Fibroblast of mammary gland (primary cell): ENCODE results near the gene HDHD3.
"Not testable (repeated sequence)": the region's sequence is repeated elsewhere in the genome, so short reads cannot be mapped to it uniquely, and the experiment has no call there.

Experiments
- DNase-seq: peaks from one replicate; pipeline ENCODE4 v3.0.0-alpha.2; 2010; ENCODE audit warnings: low read depth
- H3K4me3 ChIP-seq: 2 replicates; pipeline ENCODE4 v1.5.1; 2011; ENCODE audit warnings: low read depth, mild to moderate bottlenecking, low read length, moderate library complexity; ENCODE audit not compliant: control insufficient read depth
- CTCF ChIP-seq: conservative IDR thresholded peaks from 2 replicates; pipeline ENCODE4 v1.5.1; 2011; ENCODE audit warnings: low read depth, low read length, inconsistent platforms; ENCODE audit not compliant: control insufficient read depth, insufficient read depth

The HDHD3 gene

DNA sequence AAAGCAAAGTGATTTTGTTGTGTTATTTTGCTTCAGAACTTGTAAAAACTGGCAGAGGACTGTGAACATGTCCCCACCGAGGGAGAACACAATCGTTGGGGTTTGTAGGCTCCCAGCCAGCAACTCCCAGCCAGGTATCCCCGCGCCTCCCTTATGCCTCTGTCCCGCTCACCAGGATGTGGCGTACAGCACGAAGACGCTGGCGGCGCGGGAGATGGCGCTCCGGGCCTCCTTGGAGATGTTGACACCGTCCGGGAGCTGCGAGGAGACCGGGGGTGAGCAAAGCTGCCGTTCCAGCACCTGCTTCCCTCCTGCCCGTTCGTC, 33.1 kb upstream of the HDHD3 start:
- DNase-seq = no peak
- TF ChIP-seq CTCF = no peak
- peak overlapping the region; percentile 96 for H3K4me3 ChIP-seq

GRCh38 chr9:113409481-113409880, 32.7 kb upstream of the HDHD3 start:
- no peak for DNase-seq
- TF ChIP-seq CTCF = no peak
- peak overlapping the region; percentile 96 for H3K4me3 ChIP-seq

DNA sequence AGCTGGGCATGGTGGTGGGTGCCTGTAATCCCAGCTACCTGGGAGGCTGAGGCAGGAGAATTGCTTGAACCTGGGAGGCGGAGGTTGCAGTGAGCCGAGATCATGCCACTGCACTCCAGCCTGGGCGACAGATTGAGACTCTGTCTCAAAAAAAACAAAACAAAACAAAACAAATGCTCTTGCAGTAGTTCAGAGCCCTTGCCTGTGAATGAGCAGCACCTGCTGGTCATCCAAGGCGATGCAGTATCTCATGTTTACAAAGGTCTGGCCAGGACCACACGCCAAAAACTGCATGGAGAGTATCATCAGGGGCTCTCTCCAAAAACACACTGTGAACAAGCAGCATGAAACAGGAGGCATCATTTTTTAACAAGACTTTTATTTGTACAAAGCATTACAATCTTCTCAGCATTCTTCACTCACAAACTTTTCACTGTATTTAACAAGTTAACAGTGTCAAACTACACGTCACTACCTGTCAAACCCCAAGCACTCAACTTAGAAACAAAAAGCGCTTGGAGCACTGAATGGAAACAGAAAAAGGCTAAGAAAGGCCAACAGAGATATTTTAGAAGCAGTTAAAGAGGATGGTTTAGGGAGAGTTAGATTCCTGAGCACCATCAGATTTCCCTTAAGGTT, 30.2 kb upstream of the HDHD3 start:
- peak; percentile 81 for DNase-seq
- peak; percentile 87 for TF ChIP-seq CTCF
- H3K4me3 ChIP-seq = not testable (repeated sequence)

DNA sequence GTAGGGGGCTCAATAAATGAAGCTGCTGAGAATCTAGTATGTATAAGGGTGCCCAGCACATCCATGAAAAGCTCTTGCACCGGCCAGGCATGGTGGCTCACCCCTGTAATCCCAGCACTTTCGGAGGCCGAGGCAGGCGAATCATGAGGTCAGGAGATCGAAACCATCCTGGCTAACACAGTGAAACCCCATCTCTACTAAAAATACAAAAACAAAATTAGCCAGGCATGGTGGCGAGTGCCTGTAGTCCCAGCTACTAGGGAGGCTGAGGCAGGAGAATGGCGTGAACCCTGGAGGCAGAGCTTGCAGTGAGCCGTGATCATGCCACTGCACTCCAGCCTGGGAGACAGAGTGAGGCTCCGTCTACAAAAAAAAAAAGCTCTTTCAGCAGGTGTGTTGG, 29.6 kb upstream of the HDHD3 start:
- not testable (repeated sequence) for DNase-seq, H3K4me3 ChIP-seq

- no peak overlapping the region for H3K4me3 ChIP-seq
- no peak for TF ChIP-seq CTCF
- DNase-seq = no peak
These were observed 26.9 kb upstream of the HDHD3 start for GRCh38 chr9:113403646-113404045.

- DNase-seq = peak; percentile 95
- H3K4me3 ChIP-seq = peak within 1 kb of the TSS; percentile 87
- TF ChIP-seq CTCF = peak; percentile 74
These were observed 24.4 kb upstream of the HDHD3 start, which contains the start of gene ALAD for GRCh38 chr9:113401027-113401792. Gene ALAD, minus strand, starts transcription at chr9:113401284. Its CDS starts 7,725 bp downstream, at chr9:113393559.

DNA sequence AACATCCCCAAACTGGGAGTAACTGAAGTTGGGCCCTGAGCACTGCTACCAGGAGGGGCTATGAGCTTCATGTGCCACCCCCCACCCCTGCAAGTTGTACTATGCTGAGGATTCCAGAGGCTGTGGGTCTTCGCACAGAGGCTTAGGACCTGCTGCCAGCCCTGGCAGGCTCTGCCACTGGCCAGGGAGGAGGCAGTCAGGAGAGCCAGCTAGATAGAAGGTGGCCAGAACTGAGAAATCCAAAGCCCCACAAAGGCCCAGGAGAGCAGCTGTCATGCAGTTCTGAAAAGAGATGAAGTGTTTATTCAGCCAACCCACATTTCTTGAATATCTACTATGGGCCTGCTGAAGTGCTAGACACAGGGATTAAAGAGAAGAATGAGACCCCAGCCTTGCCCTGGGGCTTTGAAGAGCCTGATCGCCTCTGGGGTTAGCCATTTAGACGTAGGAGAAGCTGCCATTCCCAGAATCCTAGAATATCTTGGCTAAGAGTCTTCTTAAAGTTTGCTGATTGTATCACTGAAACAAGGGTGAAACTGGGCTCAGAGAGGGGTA, 22.9 kb upstream of the HDHD3 start:
- no peak for TF ChIP-seq CTCF
- DNase-seq = no peak
- H3K4me3 ChIP-seq = no peak overlapping the region
